Neural cell (in vitro differentiated cells): ENCODE results near the gene ZBTB48. TPM values are rescaled to one million over a fixed set of nuclear protein-coding genes. Genes with fewer than 3 reads are reported as not detected.

Experiments
- H2AFZ ChIP-seq: fragments of 200-600, 300-800 bp; sonication (generic), shearing (Covaris generic); 2 replicates; pipeline ENCODE4 v1.6.0; 2014; ENCODE audit warnings: low read depth, mild to moderate bottlenecking, antibody characterized with exemption, low read length, moderate library complexity
- H3F3A ChIP-seq: fragments of 200-600 bp; shearing (Covaris generic); 2 replicates; pipeline ENCODE4 v1.6.1; 2016; ENCODE audit warnings: mild to moderate bottlenecking, moderate library complexity, mixed read lengths, antibody characterized with exemption, low read length; ENCODE audit not compliant: insufficient read depth, poor library complexity, severe bottlenecking
- H3K27ac ChIP-seq: fragments of 200-600, 300-800 bp; sonication (generic), shearing (Covaris generic); 2 replicates; pipeline ENCODE4 v1.5.1; 2014; ENCODE audit warnings: mild to moderate bottlenecking, low read length, moderate library complexity
- H3K27me3 ChIP-seq: fragments of 300-800, 200-600 bp; sonication (generic), shearing (Covaris generic); 2 replicates; pipeline ENCODE4 v1.6.0; 2014; ENCODE audit warnings: mild to moderate bottlenecking, low read depth, low read length, moderate library complexity; ENCODE audit not compliant: insufficient read depth
- H3K36me3 ChIP-seq: fragments of 300-800, 200-600 bp; sonication (generic), shearing (Covaris generic); 2 replicates; pipeline ENCODE4 v1.5.1; 2014; ENCODE audit warnings: mild to moderate bottlenecking, antibody characterized with exemption, low read length, moderate library complexity; ENCODE audit not compliant: insufficient read depth
- H3K4me2 ChIP-seq: fragments of 300-800, 200-600 bp; sonication (generic), shearing (Covaris generic); 2 replicates; pipeline ENCODE4 v1.6.0; 2014; ENCODE audit warnings: mild to moderate bottlenecking, low read length
- H3K4me3 ChIP-seq: fragments of 300-800, 200-600 bp; sonication (generic), shearing (Covaris generic); 2 replicates; pipeline ENCODE4 v1.5.1; 2014; ENCODE audit warnings: mild to moderate bottlenecking, low read length, moderate library complexity
- H3K79me2 ChIP-seq: fragments of 200-600 bp; shearing (Covaris generic); replicated peaks from 2 replicates; pipeline ENCODE4 v1.6.0; 2014; ENCODE audit warnings: mild to moderate bottlenecking, low read length, moderate library complexity; ENCODE audit not compliant: insufficient read depth
- H3K9ac ChIP-seq: fragments of 300-800, 200-600 bp; sonication (generic), shearing (Covaris generic); 2 replicates; pipeline ENCODE4 v1.6.1; 2016; ENCODE audit warnings: mild to moderate bottlenecking, low read length, mixed read lengths
- H3K9me2 ChIP-seq: fragments of 200-600 bp; shearing (Covaris generic); 2 replicates; pipeline ENCODE4 v1.6.1; 2016; ENCODE audit warnings: mild to moderate bottlenecking, low read length, mixed read lengths; ENCODE audit not compliant: insufficient read depth
- H3K9me3 ChIP-seq: fragments of 200-600, 300-800 bp; sonication (generic), shearing (Covaris generic); 2 replicates; pipeline ENCODE4 v1.6.1; 2016; ENCODE audit warnings: mild to moderate bottlenecking, mixed run types, low read length, moderate library complexity, mixed read lengths
- H4K20me1 ChIP-seq: fragments of 200-600 bp; shearing (Covaris generic); 2 replicates; pipeline ENCODE4 v1.6.1; 2016; ENCODE audit warnings: mild to moderate bottlenecking, mixed run types; ENCODE audit not compliant: insufficient read depth
- EP300 ChIP-seq: fragments of 450-650 bp; conservative IDR thresholded peaks from 2 replicates; pipeline ENCODE4 v1.6.1; 2014; ENCODE audit warnings: antibody characterized with exemption, mild to moderate bottlenecking, moderate library complexity; ENCODE audit not compliant: poor library complexity, severe bottlenecking
- EZH2 ChIP-seq: fragments of 200-600, 300-800 bp; shearing (Covaris generic), sonication (generic); IDR thresholded peaks from 2 replicates; pipeline ENCODE4 v1.6.1; 2014; ENCODE audit warnings: antibody characterized with exemption, low read length, borderline replicate concordance, mild to moderate bottlenecking; ENCODE audit not compliant: insufficient read depth, poor library complexity, severe bottlenecking
- MXI1 ChIP-seq: fragments of 450-650 bp; conservative IDR thresholded peaks from 2 replicates; pipeline ENCODE4 v1.6.1; 2014; ENCODE audit warnings: antibody characterized with exemption, mild to moderate bottlenecking; ENCODE audit not compliant: poor library complexity, severe bottlenecking
- POLR2AphosphoS5 ChIP-seq: IDR thresholded peaks from 2 replicates; pipeline ENCODE4 v1.6.1; 2012
- RAD21 ChIP-seq: fragments of 450-650 bp; conservative IDR thresholded peaks from 2 replicates; pipeline ENCODE4 v1.6.1; 2014; ENCODE audit warnings: antibody characterized with exemption, mild to moderate bottlenecking, moderate library complexity
- SMC3 ChIP-seq: fragments of 450-650 bp; conservative IDR thresholded peaks from 2 replicates; pipeline ENCODE4 v1.6.1; 2014; ENCODE audit warnings: antibody characterized with exemption, mild to moderate bottlenecking, moderate library complexity; ENCODE audit not compliant: poor library complexity
- TAF1 ChIP-seq: IDR thresholded peaks from 2 replicates; pipeline ENCODE4 v1.6.1; 2012; ENCODE audit warnings: low read depth
- polyA plus RNA-seq: library from polyadenylated mRNA; depleted of rRNA; stranded (reverse); fragments of >200 nt; gene quantifications from 2 replicates; pipeline ENCODE4 v1.2.3, GENCODE V29; 2014
- TF ChIP-seq, protein P1 (sequence below): fragments of 450-650 bp; IDR thresholded peaks from 2 replicates; pipeline ENCODE4 v1.5.1; 2014; ENCODE audit warnings: antibody characterized with exemption, mild to moderate bottlenecking, moderate library complexity; ENCODE audit not compliant: poor library complexity, severe bottlenecking
- TF ChIP-seq, protein P2 (sequence below): IDR thresholded peaks from 2 replicates; pipeline ENCODE4 v1.6.1; 2012; ENCODE audit warnings: borderline replicate concordance

Gene ZBTB48
- polyA plus RNA-seq, 1 donor from 2014 or later, result 48.2 TPM

GRCh38 chr1:6546326-6546725, 33.5 kb upstream of the ZBTB48 start:
- TF ChIP-seq POLR2AphosphoS5 (no peak), MXI1 (no peak), SMC3 (no peak), TAF1 (no peak), EP300 (no peak), RAD21 (no peak), EZH2 (no peak)
- TF ChIP-seq, protein P1, sequence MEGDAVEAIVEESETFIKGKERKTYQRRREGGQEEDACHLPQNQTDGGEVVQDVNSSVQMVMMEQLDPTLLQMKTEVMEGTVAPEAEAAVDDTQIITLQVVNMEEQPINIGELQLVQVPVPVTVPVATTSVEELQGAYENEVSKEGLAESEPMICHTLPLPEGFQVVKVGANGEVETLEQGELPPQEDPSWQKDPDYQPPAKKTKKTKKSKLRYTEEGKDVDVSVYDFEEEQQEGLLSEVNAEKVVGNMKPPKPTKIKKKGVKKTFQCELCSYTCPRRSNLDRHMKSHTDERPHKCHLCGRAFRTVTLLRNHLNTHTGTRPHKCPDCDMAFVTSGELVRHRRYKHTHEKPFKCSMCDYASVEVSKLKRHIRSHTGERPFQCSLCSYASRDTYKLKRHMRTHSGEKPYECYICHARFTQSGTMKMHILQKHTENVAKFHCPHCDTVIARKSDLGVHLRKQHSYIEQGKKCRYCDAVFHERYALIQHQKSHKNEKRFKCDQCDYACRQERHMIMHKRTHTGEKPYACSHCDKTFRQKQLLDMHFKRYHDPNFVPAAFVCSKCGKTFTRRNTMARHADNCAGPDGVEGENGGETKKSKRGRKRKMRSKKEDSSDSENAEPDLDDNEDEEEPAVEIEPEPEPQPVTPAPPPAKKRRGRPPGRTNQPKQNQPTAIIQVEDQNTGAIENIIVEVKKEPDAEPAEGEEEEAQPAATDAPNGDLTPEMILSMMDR, result no peak
- TF ChIP-seq, protein P2, sequence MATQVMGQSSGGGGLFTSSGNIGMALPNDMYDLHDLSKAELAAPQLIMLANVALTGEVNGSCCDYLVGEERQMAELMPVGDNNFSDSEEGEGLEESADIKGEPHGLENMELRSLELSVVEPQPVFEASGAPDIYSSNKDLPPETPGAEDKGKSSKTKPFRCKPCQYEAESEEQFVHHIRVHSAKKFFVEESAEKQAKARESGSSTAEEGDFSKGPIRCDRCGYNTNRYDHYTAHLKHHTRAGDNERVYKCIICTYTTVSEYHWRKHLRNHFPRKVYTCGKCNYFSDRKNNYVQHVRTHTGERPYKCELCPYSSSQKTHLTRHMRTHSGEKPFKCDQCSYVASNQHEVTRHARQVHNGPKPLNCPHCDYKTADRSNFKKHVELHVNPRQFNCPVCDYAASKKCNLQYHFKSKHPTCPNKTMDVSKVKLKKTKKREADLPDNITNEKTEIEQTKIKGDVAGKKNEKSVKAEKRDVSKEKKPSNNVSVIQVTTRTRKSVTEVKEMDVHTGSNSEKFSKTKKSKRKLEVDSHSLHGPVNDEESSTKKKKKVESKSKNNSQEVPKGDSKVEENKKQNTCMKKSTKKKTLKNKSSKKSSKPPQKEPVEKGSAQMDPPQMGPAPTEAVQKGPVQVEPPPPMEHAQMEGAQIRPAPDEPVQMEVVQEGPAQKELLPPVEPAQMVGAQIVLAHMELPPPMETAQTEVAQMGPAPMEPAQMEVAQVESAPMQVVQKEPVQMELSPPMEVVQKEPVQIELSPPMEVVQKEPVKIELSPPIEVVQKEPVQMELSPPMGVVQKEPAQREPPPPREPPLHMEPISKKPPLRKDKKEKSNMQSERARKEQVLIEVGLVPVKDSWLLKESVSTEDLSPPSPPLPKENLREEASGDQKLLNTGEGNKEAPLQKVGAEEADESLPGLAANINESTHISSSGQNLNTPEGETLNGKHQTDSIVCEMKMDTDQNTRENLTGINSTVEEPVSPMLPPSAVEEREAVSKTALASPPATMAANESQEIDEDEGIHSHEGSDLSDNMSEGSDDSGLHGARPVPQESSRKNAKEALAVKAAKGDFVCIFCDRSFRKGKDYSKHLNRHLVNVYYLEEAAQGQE, result no peak
- Histone ChIP-seq H3K9me2 (no peaks in the 10 kb centered on the region), H3K79me2 (no peaks in the 10 kb centered on the region), H3K9me3 (no peaks in the 10 kb centered on the region), H3K27me3 (no peaks in the 10 kb centered on the region), H3K27ac (no peak overlapping the region), H3F3A (no peaks in the 10 kb centered on the region), H2AFZ (no peak overlapping the region), H3K4me3 (no peak overlapping the region), H4K20me1 (no peaks in the 10 kb centered on the region), H3K4me2 (no peak overlapping the region), H3K36me3 (peaks cover 6% of the 10 kb centered on the region), H3K9ac (no peak overlapping the region)

GRCh38 chr1:6547301-6547700, 32.5 kb upstream of the ZBTB48 start:
- no peak overlapping the region for H3K27ac ChIP-seq
- no peak overlapping the region for H3K4me3 ChIP-seq
- no peaks in the 10 kb centered on the region for H3K27me3 ChIP-seq
- H4K20me1 ChIP-seq, result no peaks in the 10 kb centered on the region
- no peak overlapping the region for H2AFZ ChIP-seq
- no peaks in the 10 kb centered on the region for H3K9me3 ChIP-seq
- H3K79me2 ChIP-seq, result no peaks in the 10 kb centered on the region
- H3F3A ChIP-seq, result no peaks in the 10 kb centered on the region
- TF ChIP-seq TAF1, result no peak
- H3K9me2 ChIP-seq, result no peaks in the 10 kb centered on the region
- H3K4me2 ChIP-seq, result no peak overlapping the region
- peaks cover 6% of the 10 kb centered on the region for H3K36me3 ChIP-seq
- H3K9ac ChIP-seq, result no peak overlapping the region
